Measurements from ENCODE around the gene MPND.

MPND gene

DNA sequence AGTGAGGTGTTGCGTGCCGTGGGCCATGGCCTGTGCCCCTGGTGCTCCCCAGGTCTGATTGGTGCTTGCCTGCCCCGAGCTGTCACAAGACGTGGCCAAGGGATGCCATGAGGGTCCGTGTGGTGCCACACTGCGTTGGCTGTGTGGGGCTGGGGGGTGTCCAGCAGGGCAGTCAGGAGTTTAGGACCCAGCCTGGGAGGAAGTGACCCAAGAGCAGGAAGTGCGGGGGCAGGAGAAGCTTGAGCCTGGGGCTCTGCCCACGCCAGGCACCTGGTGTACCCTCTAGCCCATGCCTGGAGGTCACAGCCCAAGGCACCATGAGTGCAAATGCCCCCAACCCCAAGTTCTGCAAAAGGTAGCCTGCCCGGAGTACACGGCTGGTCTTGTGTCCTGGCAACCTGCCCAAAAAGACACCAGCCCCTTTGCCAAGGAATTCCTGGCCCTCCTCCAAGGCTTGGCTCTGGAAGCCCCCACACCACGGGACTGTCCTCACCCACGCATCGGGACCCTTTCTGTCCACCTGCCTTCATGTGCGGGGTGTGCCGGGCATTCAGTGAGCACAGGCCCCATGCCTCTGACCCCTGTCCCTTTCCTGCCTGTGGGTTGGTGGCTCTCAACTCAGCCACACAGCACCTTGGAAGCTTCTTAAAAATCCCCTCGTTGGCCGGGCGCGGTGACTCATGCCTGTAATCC lies 24.9 kb downstream of the MPND start:
- DNase-seq: no peak

GRCh38 chr19:4369109-4369887 lies 25.9 kb downstream of the MPND start:
- DNase-seq: no peak

- DNase-seq: no peak
Observed at GRCh38 chr19:4369888-4370260, 26.5 kb downstream of the MPND start.

- DNase-seq: no peak
Observed at GRCh38 chr19:4370418-4371041, 27.2 kb downstream of the MPND start.

DNA sequence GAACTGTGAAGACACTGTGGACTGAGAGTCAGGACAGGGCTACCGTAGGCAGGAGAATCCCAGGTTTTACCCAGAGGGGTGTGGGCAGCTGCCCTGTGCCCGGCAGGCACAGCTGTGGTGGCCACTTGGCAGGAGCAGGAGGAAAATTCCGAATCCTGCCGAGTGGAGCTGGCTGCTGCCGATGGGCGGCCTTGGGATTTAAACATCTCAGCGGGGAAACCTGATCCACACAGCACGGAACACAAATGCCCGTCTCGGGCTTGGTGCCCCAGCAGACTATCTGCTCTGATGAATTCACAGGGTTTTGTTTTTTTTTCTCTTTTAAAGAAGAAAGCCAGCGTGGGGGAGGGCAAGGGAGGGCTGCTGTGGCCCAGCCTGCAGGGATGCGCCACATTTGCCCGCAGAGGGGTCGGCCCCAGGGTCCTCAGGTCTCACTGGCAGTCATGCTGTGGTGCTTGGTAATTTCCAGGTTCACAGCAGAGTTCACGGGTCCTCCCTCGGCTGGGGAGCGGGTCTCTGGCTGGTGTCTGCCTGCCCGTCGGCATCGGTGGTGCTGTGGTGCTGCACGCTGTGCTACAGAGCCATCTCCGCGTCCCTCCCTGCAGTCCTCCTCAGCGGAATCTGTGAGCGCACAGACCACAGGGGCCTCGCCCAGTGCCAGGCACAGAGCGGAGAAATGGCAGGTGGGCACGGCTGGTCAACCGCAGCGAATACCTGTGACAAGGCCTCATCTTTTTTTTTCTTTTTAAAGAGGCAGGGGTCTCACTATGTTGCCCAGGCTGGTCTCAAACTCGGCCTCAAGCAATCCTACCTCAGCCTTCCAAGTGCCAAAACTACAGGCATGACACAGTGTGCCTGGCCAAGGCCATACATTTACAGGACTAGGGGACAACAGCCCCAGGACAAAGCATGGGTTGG lies 28.1 kb downstream of the MPND start:
- DNase-seq: no peak

DNA sequence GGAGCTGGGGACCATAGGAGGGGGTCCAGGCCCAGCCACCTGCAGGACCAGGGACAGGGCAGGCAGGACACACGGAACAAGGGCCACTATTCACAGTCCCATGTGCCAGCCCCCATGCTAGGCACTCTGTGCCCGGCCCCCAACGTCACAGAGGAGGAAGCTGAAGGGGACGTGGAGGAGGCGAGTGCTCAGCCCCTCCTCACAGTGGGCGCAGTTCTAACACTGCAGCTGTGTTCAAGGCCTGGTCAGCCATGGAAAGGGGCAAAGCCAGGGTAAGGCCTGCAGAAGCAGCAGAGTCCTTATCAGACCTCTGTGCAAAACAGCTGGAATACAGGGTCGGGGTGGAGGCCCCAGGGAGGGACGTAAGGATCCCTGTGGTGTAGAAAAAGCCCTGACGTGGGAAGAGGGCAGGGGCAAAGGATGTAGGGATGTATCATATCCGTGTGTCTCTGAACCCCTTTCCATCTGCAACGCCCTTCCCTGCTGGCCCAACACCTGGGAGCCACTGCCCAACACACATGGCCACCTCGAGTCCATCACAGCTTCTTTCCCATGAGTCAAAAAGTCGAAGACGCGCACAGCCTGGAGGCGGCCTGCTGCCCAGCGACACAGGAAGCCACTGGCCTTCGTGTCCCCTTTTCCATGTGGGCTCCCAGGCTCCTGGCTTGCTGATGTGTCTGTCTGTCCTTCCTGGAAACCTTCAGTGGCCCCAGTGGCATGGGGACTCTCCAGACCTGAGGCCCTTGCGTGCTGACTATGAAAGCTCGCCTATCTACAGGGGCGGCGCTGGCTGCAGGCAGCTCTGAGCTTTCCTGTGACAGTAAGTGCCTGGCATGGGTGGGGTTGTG lies 29.0 kb downstream of the MPND start:
- DNase-seq: no peak

DNA sequence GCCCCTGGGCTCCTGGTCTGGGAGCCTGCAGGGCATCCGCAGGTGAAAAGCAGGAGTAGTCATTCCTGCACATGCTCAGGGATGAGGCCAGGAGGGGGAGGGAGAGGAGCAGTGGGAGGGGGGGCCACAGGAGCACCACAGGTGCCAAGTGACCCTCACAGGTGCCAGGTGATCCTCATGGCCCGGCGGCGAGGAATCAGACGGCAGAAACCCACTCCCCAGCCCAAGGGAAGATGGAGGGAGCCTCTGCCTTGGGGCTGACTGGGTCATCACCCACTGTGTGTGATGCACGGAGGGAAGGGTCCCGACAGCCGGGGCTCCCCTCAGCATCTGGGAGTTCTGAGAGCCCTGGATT lies 29.6 kb downstream of the MPND start:
- no peak for DNase-seq

GRCh38 chr19:4373601-4374497 lies 30.5 kb downstream of the MPND start:
- DNase-seq: no peak

DNA sequence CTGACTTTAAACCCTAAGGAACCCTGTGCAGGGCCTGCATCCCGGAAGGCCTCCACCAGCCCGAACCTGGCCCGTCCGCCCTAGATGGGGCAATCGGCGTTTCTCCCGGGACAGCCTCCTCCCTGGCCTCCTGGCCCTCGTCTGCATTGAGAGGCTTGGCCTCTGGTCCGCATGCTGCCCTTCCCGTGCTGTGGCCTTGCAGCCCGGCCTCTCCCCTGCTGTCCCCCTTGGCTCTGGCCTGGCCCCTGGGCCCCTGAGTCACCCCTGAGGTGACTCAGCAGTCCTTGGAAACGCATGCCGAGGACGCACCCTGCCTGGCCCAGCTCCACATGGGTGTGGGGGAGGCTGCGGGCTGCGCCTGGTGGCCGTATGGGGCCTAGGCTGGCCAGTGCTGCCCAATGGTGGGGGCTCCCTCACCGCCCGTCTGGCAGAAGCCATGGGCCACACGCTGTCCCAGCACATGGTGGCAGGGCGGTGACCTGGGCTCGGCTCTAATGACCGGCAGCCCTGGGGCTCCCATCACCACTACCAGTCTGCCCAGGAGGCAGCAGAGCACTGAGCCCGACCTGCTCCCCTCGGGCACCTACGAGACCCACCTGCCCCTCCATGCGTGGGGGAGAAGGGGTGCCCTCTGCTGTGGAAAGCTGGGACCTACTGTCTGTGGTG lies 31.3 kb downstream of the MPND start:
- DNase-seq: no peak

GRCh38 chr19:4375164-4376027 lies 32.0 kb downstream of the MPND start:
- DNase-seq: no peak

DNA sequence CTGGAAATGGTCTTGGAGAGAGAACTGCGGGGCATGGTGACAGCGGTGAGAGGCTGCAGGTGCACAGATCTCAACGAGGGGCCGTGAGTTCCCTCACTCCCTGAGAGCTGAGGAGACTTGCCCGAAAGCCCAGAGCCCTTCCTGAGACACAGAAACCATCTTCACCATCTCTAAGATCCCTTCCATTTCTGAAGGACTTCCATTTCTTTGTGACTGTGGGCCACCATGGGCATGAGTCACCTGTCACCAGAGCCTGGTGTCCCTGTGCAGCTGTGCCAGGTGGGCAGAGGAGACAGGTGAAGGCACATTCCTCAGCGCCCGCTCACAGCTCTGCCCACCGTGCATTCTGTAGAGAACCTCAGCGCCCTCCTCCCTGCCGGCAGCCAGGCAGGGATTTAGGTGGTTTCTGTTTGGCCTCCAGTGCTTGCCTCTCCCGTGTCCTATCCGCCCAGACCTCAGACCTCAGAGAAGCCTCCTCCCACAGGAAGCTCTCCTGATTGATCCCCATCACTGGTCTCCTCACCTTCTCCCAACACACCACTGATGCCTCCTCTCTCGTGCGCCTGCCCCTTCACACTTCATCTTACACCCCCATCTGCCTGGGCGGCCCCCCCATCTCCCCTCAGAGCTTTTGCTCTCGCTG lies 32.8 kb downstream of the MPND start:
- DNase-seq: no peak

DNA sequence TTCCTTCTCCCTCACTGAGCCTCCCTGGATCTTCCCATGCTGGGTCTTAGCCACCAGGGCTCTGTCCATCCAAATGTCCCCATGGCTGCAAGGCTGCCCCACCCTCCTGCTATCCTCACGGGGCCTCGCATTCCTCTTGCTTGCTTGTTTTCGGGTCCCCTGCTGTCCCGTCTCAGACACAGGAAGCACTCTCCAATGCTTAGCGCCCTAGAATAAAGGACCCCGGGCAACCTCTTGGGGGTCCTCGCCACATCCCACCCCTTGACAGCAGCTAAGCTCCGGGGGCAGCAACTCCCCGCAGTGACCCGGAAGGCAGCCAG lies 33.3 kb downstream of the MPND start:
- DNase-seq: no peak

DNA sequence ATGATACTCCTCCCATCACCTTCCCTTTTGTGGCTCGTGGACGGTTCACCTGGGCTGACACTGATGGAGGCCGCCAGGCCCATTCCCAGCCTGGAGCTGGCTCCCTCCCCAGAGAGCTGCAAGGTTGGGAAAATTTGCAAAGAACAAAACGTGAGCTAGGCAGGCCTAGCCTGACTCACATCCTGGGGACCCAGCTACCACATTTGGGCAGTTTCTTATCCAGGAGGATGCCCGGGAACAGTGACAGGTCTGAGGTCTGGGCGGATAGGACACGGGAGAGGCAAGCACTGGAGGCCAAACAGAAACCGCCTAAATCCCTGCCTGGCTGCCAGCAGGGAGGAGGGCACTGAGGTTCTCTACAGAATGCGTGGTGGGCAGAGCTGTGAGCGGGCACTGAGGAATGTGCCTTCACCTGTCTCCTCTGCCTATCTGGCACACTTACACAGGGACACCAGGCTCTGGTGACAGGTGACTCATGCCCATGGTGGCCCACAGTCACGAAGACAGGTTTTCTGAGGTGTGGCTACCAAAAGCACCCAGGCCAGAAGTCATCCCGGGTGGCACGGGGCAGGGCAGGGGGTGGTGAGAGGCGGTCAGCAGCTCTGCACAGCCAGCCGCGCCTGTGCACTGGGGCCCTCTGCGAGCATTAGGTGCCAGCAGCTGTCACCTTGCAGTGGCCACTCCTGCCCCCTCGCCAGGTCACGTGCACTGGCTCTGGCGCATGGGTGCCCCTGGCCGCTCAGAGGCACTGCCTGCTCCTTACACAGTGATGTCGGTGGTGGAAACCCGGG lies 33.8 kb downstream of the MPND start:
- no peak for DNase-seq

GRCh38 chr19:4378886-4379285 lies 35.5 kb downstream of the MPND start:
- DNase-seq: no peak

DNA sequence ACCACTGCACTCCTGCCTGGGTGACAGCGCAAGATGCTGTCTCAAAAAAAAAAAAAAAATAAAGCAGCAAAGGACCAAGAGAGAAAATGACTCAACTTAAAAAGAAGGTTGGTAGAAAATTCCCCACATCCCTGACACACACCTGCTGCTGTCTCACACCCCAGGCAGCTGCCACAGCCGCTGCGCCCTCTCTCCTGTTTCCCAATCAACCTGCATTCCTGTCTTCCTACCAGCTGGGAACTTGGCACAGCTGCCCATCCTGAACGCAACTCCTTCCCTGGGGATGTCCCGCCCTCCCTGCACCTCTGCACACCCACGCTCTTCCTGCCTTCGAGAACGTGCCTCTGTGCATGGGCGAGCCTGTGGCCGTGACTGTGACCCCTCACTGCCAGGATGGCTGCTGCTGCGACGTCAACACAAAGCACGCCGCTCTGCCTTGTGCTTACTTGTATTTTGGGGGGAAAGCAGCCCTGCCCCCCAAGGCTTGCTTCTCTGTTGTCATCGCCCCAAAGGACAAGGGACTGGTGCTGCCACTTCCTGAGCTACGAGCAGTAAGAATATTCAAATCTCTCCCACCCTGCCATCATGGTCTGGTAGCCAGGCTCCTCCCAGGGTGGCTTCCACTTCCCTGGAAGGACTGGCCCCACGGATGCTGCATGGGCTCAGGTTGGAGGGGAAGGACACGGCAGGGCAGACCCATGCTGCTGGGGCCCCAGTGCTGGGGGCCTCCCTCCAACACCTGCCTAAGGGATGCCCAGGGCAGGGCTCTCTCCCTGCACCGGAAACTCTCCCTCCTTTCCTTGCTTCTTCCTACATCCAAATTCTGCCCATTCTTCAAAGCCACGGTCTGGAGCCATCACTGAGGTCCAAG lies 36.3 kb downstream of the MPND start:
- no peak for DNase-seq

GRCh38 chr19:4380254-4380727 lies 36.9 kb downstream of the MPND start:
- DNase-seq: no peak

Data from NCI-H187 treated with DMSO at 0.1 percent for 48 hours (cell line).